HepG2 (cell line): ENCODE data around the gene TRIM8. TPM values are rescaled to one million over a fixed set of nuclear protein-coding genes. Genes with fewer than 3 reads are reported as not detected.

Experiments
- ARID5B ChIP-seq: IDR thresholded peaks from 2 replicates; pipeline ENCODE4 v1.4.0; 2020; ENCODE audit warnings: mild to moderate bottlenecking, missing genetic modification reagents
- DZIP1 ChIP-seq: sonication (generic); formaldehyde crosslinking; IDR thresholded peaks from 2 replicates; pipeline ENCODE4 v1.5.0; 2020; ENCODE audit warnings: mild to moderate bottlenecking, missing genetic modification reagents
- FOSL2 ChIP-seq: sonication (generic); formaldehyde crosslinking; IDR thresholded peaks from 2 replicates; pipeline ENCODE4 v1.4.0; 2020; ENCODE audit warnings: missing genetic modification reagents
- TBL1XR1 ChIP-seq: fragments of 150-350 bp; IDR thresholded peaks from 2 replicates; pipeline ENCODE4 v1.6.1; 2014; ENCODE audit warnings: borderline replicate concordance, low read length; ENCODE audit not compliant: partially characterized antibody
- TEAD3 ChIP-seq: optimal IDR thresholded peaks from 2 replicates; pipeline ENCODE3; 2016; ENCODE audit warnings: borderline replicate concordance
- ZHX1 ChIP-seq: sonication (generic); formaldehyde crosslinking; IDR thresholded peaks from 2 replicates; pipeline ENCODE4 v1.8.1; 2022; ENCODE audit warnings: low read depth, mild to moderate bottlenecking, missing genetic modification reagents
- polyA plus RNA-seq, 8 experiments: library from polyadenylated mRNA; depleted of rRNA in 3 of 8; stranded (reverse) in 7 of 8; unstranded in 1 of 8; fragments of >200 nt; fragmentation: Illumina TruSeq in 4 of 8; extraction: Trizol in 4 of 8; gene quantifications; 2 replicates each; pipeline versions ENCODE4 v1.2.1 to v1.2.3, GENCODE V29; 2011 to 2016; ENCODE audit warnings: low read depth in 4 of 8, missing spikeins in 1 of 8, mixed read lengths in 1 of 8; ENCODE audit not compliant: insufficient read depth in 1 of 8
- total RNA-seq, 5 experiments: library from RNA; depleted of rRNA; stranded (reverse); fragments of >200 nt; fragmentation: Illumina TruSeq; extraction: Trizol; gene quantifications; 2 replicates each; pipeline ENCODE4 v1.2.3, GENCODE V29; 2016; ENCODE audit warnings: low read depth in 1 of 5

Gene TRIM8
- total and polyA plus RNA-seq, 2 of the 13 experiments (the other 11 are each of a cell fraction or from before 2014, with no cell fraction given) = 38.9 to 66.5 TPM

GRCh38 chr10:102675666-102676533, 31.6 kb downstream of the TRIM8 start (continued):
- TF ChIP-seq ARID5B (peak; percentile 36; the same call in 1 of the 2 replicates), ZHX1 (CRISPR knock-in tag) (no peak), TEAD3 (CRISPR knock-in tag) (peak; percentile 52), TBL1XR1 (no peak), FOSL2 (0 out of 2 replicates have a peak, but pooled peaks have one; percentile 4), DZIP1 (CRISPR knock-in tag) (no peak)
